IMR-90 (cell line): ENCODE results near the gene FMN1.

Experiments
- BHLHE40 ChIP-seq: fragments of 150-350 bp; IDR thresholded peaks from 2 replicates; pipeline ENCODE4 v1.6.1; 2016; ENCODE audit warnings: mild to moderate bottlenecking, low read depth, low read length
- CTCF ChIP-seq: conservative IDR thresholded peaks from 2 replicates; pipeline ENCODE4 v1.5.1; 2012; ENCODE audit warnings: mild to moderate bottlenecking, low read depth, low read length, improper control_type of control experiment
- ELK1 ChIP-seq: fragments of 150-350 bp; IDR thresholded peaks from 2 replicates; pipeline ENCODE4 v1.6.1; 2016; ENCODE audit warnings: low read depth, mild to moderate bottlenecking, low read length, moderate library complexity, borderline replicate concordance
- MAFK ChIP-seq: IDR thresholded peaks from 2 replicates; pipeline ENCODE4 v1.6.1; 2012; ENCODE audit warnings: low read depth, low read length, improper control_type of control experiment
- MAZ ChIP-seq: IDR thresholded peaks from 2 replicates; pipeline ENCODE4 v1.6.1; 2012; ENCODE audit warnings: low read depth, mild to moderate bottlenecking, low read length, improper control_type of control experiment, moderate library complexity, borderline replicate concordance
- MXI1 ChIP-seq: IDR thresholded peaks from 2 replicates; pipeline ENCODE4 v1.6.1; 2012; ENCODE audit warnings: low read depth, mild to moderate bottlenecking, low read length, moderate library complexity, borderline replicate concordance
- POLR2A ChIP-seq: IDR thresholded peaks from 2 replicates; pipeline ENCODE4 v1.6.1; 2012; ENCODE audit warnings: mild to moderate bottlenecking, low read depth, low read length
- RFX5 ChIP-seq: IDR thresholded peaks from 2 replicates; pipeline ENCODE4 v1.8.0; 2012; ENCODE audit warnings: low read depth, mild to moderate bottlenecking, low read length, moderate library complexity
- SMC3 ChIP-seq: fragments of 150-350 bp; IDR thresholded peaks from 2 replicates; pipeline ENCODE4 v1.6.1; 2016; ENCODE audit warnings: low read depth, mild to moderate bottlenecking, antibody characterized with exemption, low read length, moderate library complexity

GRCh38 chr15:33099739-33100138 lies 94.8 kb downstream of the FMN1 start:
- TF ChIP-seq CTCF (no peak), POLR2A (no peak), BHLHE40 (no peak), RFX5 (no peak), MAFK (no peak), SMC3 (no peak), ELK1 (no peak), MXI1 (no peak), MAZ (no peak)
